ENCODE results near the gene GAA.

The GAA gene

GRCh38 chr17:80147035-80147822 lies 45.8 kb downstream of the GAA start, which contains the start of gene EIF4A3:
EIF4A3 (minus strand) TSS chr17:80147128; CDS start chr17:80146961, 167 bp downstream.
- no peaks in the 10 kb centered on the region for H3K4me1 ChIP-seq (ENCODE audit: insufficient read depth, poor library complexity, severe bottlenecking)
- H3K4me3 ChIP-seq (ENCODE audit: severe bottlenecking) = peak within 1 kb of the TSS; percentile 78
- peaks cover 31% of the 10 kb centered on the region for H3K36me3 ChIP-seq (ENCODE audit: low read depth)
- H3K27ac ChIP-seq (ENCODE audit: poor library complexity, severe bottlenecking) = peak within 1 kb of the TSS; percentile 66
- TF ChIP-seq CTCF (IDR thresholded peaks at IDR 0.05; ENCODE audit: poor library complexity, severe bottlenecking) = no peak
- H3K9me3 ChIP-seq (ENCODE audit: severe bottlenecking) = no peaks in the 10 kb centered on the region
- no peaks in the 10 kb centered on the region for H3K27me3 ChIP-seq (ENCODE audit: insufficient read depth, poor library complexity, severe bottlenecking)
- DNase-seq (ENCODE audit: low spot score) = peak; percentile 97
- ATAC-seq (ENCODE audit: low read depth) = peak; percentile 87

GRCh38 chr17:80151333-80151732 lies 50.0 kb downstream of the GAA start:
- Histone ChIP-seq H3K4me3 (ENCODE audit: severe bottlenecking) (no peak overlapping the region), H3K9me3 (ENCODE audit: severe bottlenecking) (peaks cover 6% of the 10 kb centered on the region), H3K27ac (ENCODE audit: poor library complexity, severe bottlenecking) (no peak overlapping the region), H3K4me1 (ENCODE audit: insufficient read depth, poor library complexity, severe bottlenecking) (no peaks in the 10 kb centered on the region), H3K27me3 (ENCODE audit: insufficient read depth, poor library complexity, severe bottlenecking) (no peaks in the 10 kb centered on the region), H3K36me3 (ENCODE audit: low read depth) (no peaks in the 10 kb centered on the region)
- ATAC-seq (ENCODE audit: low read depth) (no peak), DNase-seq (ENCODE audit: low spot score) (peak; percentile 2)
- TF ChIP-seq CTCF (IDR thresholded peaks at IDR 0.05; ENCODE audit: poor library complexity, severe bottlenecking) = no peak

- no peak for ATAC-seq (ENCODE audit: low read depth)
These were observed 50.8 kb downstream of the GAA start for GRCh38 chr17:80152081-80152702.

GRCh38 chr17:80153004-80153403 lies 51.6 kb downstream of the GAA start:
- Histone ChIP-seq H3K9me3 (ENCODE audit: severe bottlenecking) (peaks cover 6% of the 10 kb centered on the region), H3K4me3 (ENCODE audit: severe bottlenecking) (no peak overlapping the region), H3K27ac (ENCODE audit: poor library complexity, severe bottlenecking) (no peak overlapping the region), H3K4me1 (ENCODE audit: insufficient read depth, poor library complexity, severe bottlenecking) (no peaks in the 10 kb centered on the region), H3K36me3 (ENCODE audit: low read depth) (no peaks in the 10 kb centered on the region), H3K27me3 (ENCODE audit: insufficient read depth, poor library complexity, severe bottlenecking) (no peaks in the 10 kb centered on the region)
- ATAC-seq (ENCODE audit: low read depth) (no peak), DNase-seq (ENCODE audit: low spot score) (peak; percentile 7)
- TF ChIP-seq CTCF (IDR thresholded peaks at IDR 0.05; ENCODE audit: poor library complexity, severe bottlenecking) = no peak

More at GRCh38 chr17:80152081-80152702, 50.8 kb downstream of the GAA start:
- H3K27me3 ChIP-seq (ENCODE audit: insufficient read depth, poor library complexity, severe bottlenecking) = no peaks in the 10 kb centered on the region
- H3K4me3 ChIP-seq (ENCODE audit: severe bottlenecking) = no peak overlapping the region
- H3K27ac ChIP-seq (ENCODE audit: poor library complexity, severe bottlenecking) = no peak overlapping the region
- H3K36me3 ChIP-seq (ENCODE audit: low read depth) = no peaks in the 10 kb centered on the region
- peak; percentile 14 for DNase-seq (ENCODE audit: low spot score)
- peaks cover 6% of the 10 kb centered on the region for H3K9me3 ChIP-seq (ENCODE audit: severe bottlenecking)
- no peaks in the 10 kb centered on the region for H3K4me1 ChIP-seq (ENCODE audit: insufficient read depth, poor library complexity, severe bottlenecking)
- TF ChIP-seq CTCF (IDR thresholded peaks at IDR 0.05; ENCODE audit: poor library complexity, severe bottlenecking) = no peak

All from RWPE2 (cell line).